GM23338 (cell line): ENCODE results near the gene NCOA6. TPM values are rescaled to one million over a fixed set of nuclear protein-coding genes. Genes with fewer than 3 reads are reported as not detected.

Experiments
- ATAC-seq: fragments of 200-7000 bp; cut with Tn5 transposase; 3 replicates; pipeline ENCODE4 v1.9.1; 2020
- DNase-seq: peaks from one replicate; pipeline ENCODE4 v3.0.0-alpha.2; 2015; ENCODE audit warnings: low spot score
- H2AFZ ChIP-seq: fragments of 200-600 bp; sonication (generic); 2 replicates; pipeline ENCODE4 v1.8.0; 2016; ENCODE audit warnings: antibody characterized with exemption, mild to moderate bottlenecking, moderate library complexity
- H3F3A ChIP-seq: fragments of 200-600 bp; sonication (generic); replicated peaks from 2 replicates; pipeline ENCODE4 v1.8.0; 2017; ENCODE audit warnings: antibody characterized with exemption, mixed run types, low read depth
- H3K27ac ChIP-seq: fragments of 200-600 bp; sonication (generic); 2 replicates; pipeline ENCODE4 v1.6.1; 2016; ENCODE audit warnings: low read depth
- H3K27me3 ChIP-seq: fragments of 200-600 bp; sonication (generic); 2 replicates; pipeline ENCODE4 v1.8.0; 2016; ENCODE audit warnings: mild to moderate bottlenecking, mixed run types, moderate library complexity; ENCODE audit not compliant: insufficient read depth
- H3K36me3 ChIP-seq: fragments of 200-600 bp; sonication (generic); 2 replicates; pipeline ENCODE4 v1.8.0; 2016; ENCODE audit warnings: mild to moderate bottlenecking; ENCODE audit not compliant: insufficient read depth
- H3K4me1 ChIP-seq: fragments of 200-600 bp; sonication (generic); 2 replicates; pipeline ENCODE4 v1.8.0; 2016; ENCODE audit warnings: mild to moderate bottlenecking, moderate library complexity; ENCODE audit not compliant: insufficient read depth
- H3K4me2 ChIP-seq: fragments of 200-600 bp; sonication (generic); 2 replicates; pipeline ENCODE4 v1.7.1; 2017; ENCODE audit warnings: mixed run types
- H3K4me3 ChIP-seq: fragments of 200-600 bp; sonication (generic); 2 replicates; pipeline ENCODE4 v1.6.1; 2016; ENCODE audit warnings: mixed run types
- H3K79me2 ChIP-seq: fragments of 200-600 bp; sonication (generic); replicated peaks from 2 replicates; pipeline ENCODE4 v1.8.0; 2017; ENCODE audit warnings: mild to moderate bottlenecking; ENCODE audit not compliant: insufficient read depth
- H3K9me2 ChIP-seq: fragments of 200-600 bp; sonication (generic); 2 replicates; pipeline ENCODE4 v1.8.0; 2017; ENCODE audit not compliant: insufficient read depth
- H4K20me1 ChIP-seq: fragments of 200-600 bp; sonication (generic); replicated peaks from 2 replicates; pipeline ENCODE4 v1.8.0; 2017; ENCODE audit warnings: mild to moderate bottlenecking; ENCODE audit not compliant: insufficient read depth
- H3K27ac Mint-ChIP-seq: 2 replicates; pipeline ENCODE4 v1.8.0; 2020; ENCODE audit warnings: inconsistent platforms, mild to moderate bottlenecking, moderate library complexity, mixed read lengths
- H3K27me3 Mint-ChIP-seq: 3 replicates; pipeline ENCODE4 v1.8.0; 2022; ENCODE audit warnings: low read depth, mild to moderate bottlenecking, moderate library complexity, mixed read lengths, inconsistent platforms; ENCODE audit not compliant: insufficient read depth, poor library complexity
- H3K36me3 Mint-ChIP-seq: 3 replicates; pipeline ENCODE4 v1.8.0; 2021; ENCODE audit warnings: low read depth, mild to moderate bottlenecking, inconsistent platforms, moderate library complexity, mixed read lengths
- H3K4me1 Mint-ChIP-seq: 3 replicates; pipeline ENCODE4 v1.8.0; 2020; ENCODE audit warnings: mild to moderate bottlenecking, inconsistent platforms, mixed read lengths
- H3K4me3 Mint-ChIP-seq: 3 replicates; pipeline ENCODE4 v1.8.0; 2021; ENCODE audit warnings: moderate library complexity, mild to moderate bottlenecking, inconsistent platforms, mixed read lengths
- H3K9me3 Mint-ChIP-seq: 3 replicates; pipeline ENCODE4 v1.8.0; 2020; ENCODE audit warnings: moderate library complexity, mild to moderate bottlenecking, inconsistent platforms, mixed read lengths
- CTCF ChIP-seq, 2 experiments: fragments of 200-600 bp in 1 of 2; sonication (generic) in 1 of 2; conservative IDR thresholded peaks; 2 replicates each; pipeline versions ENCODE4 v1.5.1 to v1.6.1; 2016 to 2017; ENCODE audit warnings: antibody characterized with exemption in 2 of 2, low read depth in 2 of 2, mild to moderate bottlenecking in 2 of 2, moderate library complexity in 1 of 2
- EZH2 ChIP-seq: fragments of 200-600 bp; sonication (generic); IDR thresholded peaks from one replicate; pipeline ENCODE4 v1.8.0; 2017; ENCODE audit warnings: antibody characterized with exemption, mild to moderate bottlenecking, low read depth; ENCODE audit not compliant: unreplicated experiment
- EZH2phosphoT487 ChIP-seq: fragments of 200-600 bp; sonication (generic); IDR thresholded peaks from one replicate; pipeline ENCODE4 v1.8.1; 2018; ENCODE audit warnings: antibody characterized with exemption; ENCODE audit not compliant: unreplicated experiment
- REST ChIP-seq: IDR thresholded peaks from one replicate; pipeline ENCODE4 v1.6.1; 2018; ENCODE audit warnings: antibody characterized with exemption; ENCODE audit not compliant: unreplicated experiment
- STAT1 ChIP-seq: IDR thresholded peaks from one replicate; pipeline ENCODE4 v1.6.1; 2016; ENCODE audit warnings: antibody characterized with exemption; ENCODE audit not compliant: unreplicated experiment
- ZNF114 ChIP-seq: fragments of 250-450 bp; sonication (Bioruptor Pico); IDR thresholded peaks from 2 replicates; pipeline ENCODE4 v1.5.0; 2020; ENCODE audit warnings: mild to moderate bottlenecking, moderate library complexity
- ZNF462 ChIP-seq: fragments of 250-450 bp; sonication (Bioruptor Pico); IDR thresholded peaks from 2 replicates; pipeline ENCODE4 v1.5.0; 2020; ENCODE audit warnings: mild to moderate bottlenecking, moderate library complexity
- polyA plus RNA-seq: library from polyadenylated mRNA; unstranded; fragments of >200 nt; fragmentation: Nextera tagmentation; extraction: Ambion mirVana; gene quantifications from 2 replicates; pipeline ENCODE4 v1.2.1, GENCODE V29; 2016
- total RNA-seq: library from RNA; depleted of rRNA; stranded (reverse); fragments of >200 nt; shearing (Covaris generic); gene quantifications from 2 replicates; pipeline ENCODE4 v1.2.3, GENCODE V29; 2014

The NCOA6 gene
- total and polyA plus RNA-seq, 2 experiments from 2014 or later = 10.6 to 17.4 TPM

GRCh38 chr20:34713194-34713943 lies 112.1 kb downstream of the NCOA6 start (continued):
- TF ChIP-seq ZNF462 (CRISPR knock-in tag) (no peak), EZH2phosphoT487 (no peak)

GRCh38 chr20:34712525-34713192 lies 112.8 kb downstream of the NCOA6 start:
- no peak overlapping the region for H3K4me3 ChIP-seq
- DNase-seq (no peak), ATAC-seq (no peak)
- Mint-ChIP-seq H3K36me3 (no peaks in the 10 kb centered on the region), H3K27ac (no peak overlapping the region), H3K9me3 (no peaks in the 10 kb centered on the region; the same call in 2 of the 3 replicates), H3K27me3 (peaks cover 29% of the 10 kb centered on the region), H3K4me3 (no peak overlapping the region), H3K4me1 (peaks cover 10% of the 10 kb centered on the region; the same call in 2 of the 3 replicates)
- H3K27ac ChIP-seq = no peak overlapping the region
- H2AFZ ChIP-seq = no peak overlapping the region
- H3F3A ChIP-seq = 0 out of 2 replicates have a peak, but pooled peaks cover 3% of the 10 kb centered on the region
- TF ChIP-seq REST (no peak), CTCF (conservative IDR thresholded peaks at IDR 0.05; ENCODE audit: low read depth in 2 of 2) (no peak), ZNF114 (CRISPR knock-in tag) (no peak), EZH2phosphoT487 (no peak), STAT1 (no peak), EZH2 (no peak)
- H3K27me3 ChIP-seq = peaks cover 25% of the 10 kb centered on the region
- no peaks in the 10 kb centered on the region for H3K9me2 ChIP-seq
- no peaks in the 10 kb centered on the region for H4K20me1 ChIP-seq
- no peaks in the 10 kb centered on the region for H3K79me2 ChIP-seq
- no peaks in the 10 kb centered on the region for H3K36me3 ChIP-seq
- no peak overlapping the region for H3K4me2 ChIP-seq
- H3K4me1 ChIP-seq = peaks cover 9% of the 10 kb centered on the region; the same call in 1 of the 2 replicates
